Measurements from ENCODE around the gene LRIG1.

LRIG1 gene

DNA sequence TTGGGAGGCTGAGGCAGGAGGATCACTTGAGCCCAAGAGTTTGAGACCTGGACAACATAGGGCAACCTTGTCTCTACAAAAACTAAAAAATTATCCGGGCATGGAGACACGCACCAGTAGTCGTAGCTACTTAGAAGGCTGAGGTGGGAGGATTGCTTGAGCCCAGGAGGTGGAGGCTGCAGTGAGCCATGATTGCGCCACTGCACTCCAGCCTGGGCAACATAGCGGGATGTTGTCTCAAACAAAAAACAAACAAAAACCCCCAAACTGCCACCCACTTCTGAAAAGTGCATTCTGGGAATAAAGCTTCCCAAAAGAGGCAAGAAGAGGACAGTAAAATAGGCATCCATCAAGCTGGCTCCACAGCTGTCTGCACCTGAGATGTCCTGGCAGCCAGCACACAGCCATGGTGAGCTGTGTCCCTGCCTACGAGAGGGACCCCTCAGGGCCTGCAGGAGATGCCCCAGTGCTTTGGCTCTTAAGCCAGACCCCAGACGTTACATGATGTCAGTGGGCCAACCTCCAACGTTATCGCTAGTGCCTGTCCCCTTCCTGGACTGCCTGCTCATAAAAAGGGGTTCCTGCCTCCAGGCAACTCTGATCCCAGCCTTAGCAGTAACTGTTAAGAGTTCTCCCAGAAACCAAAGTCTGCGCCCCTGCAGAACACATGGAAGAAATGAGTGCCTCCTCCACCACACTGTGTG is 101.1 kb downstream of the LRIG1 start:
- DNase-seq: no peak

DNA sequence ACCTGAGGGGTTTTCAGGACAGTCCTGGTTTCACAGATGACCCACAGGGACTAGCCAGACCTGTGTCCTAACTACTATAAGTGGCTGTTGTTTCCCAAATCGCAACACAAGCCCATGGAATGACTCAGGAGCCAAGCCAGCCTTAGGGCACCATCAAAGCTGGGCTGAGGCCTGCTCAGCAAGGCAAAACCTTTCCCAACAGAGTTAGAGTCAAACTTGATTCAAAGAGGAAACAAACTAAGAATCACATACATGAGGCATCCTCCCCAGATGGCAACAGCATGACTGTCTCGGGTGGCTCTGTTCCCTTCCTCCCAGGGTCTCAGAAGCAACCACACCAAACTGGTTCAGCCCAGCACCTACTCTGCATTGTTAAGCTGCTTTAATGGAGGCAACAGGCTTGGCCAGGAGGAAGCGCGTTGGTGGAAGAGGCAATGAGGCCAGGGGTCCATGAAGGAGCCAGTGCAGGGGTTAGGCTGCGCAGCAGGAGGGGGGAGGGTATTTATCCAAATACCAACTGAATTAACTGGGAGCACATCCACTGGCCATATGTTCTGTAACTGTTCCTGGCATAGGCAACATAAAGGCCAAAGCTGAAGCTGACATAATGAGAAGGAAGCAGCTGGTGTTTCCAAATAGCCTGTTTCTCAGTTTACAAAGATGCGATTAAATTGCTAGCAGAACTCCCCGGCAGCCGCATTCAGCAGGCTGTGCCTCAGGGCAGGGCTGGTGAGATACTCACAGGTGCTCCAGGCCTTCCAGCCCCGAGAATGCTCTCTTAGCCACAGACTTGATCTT is 102.4 kb downstream of the LRIG1 start:
- no peak for DNase-seq

DNA sequence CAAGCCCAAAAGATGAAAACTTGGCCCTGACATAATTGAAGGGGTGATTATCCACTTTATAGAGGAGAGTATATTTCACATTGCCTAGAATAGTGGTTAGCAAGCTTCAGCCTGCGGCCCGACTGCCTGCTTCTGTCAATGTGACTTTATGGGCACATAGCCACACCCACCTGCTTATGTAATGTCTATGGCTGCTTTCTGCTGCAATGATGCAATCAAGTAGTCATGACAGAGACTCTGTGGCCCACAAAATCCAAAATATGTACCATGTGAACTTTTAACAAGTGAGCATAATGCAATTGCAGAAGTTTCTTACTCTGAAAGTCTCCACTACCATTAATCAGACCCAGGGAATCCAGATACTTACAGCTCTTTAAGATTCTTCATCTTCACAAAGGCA is 103.1 kb downstream of the LRIG1 start:
- no peak for DNase-seq

DNA sequence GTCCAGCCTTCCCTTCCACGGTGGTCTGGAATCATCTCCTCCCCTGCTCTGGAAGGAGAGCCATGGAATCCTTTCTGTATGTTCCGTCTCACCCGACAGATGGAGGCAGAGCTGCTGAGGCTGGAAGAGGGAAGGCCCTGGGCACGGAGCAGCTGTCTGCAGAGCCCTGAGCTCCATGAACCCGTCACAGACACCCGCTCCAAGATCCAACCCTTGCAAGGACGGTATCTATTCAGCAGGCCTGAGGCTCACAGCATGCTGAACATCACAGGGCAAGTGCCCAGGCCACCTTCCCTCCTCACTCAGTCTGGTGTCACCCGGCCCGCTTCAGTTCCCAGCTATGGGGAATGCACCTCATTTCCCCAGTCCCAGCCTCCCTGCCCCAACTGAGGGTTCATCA is 103.9 kb downstream of the LRIG1 start:
- no peak for DNase-seq

DNA sequence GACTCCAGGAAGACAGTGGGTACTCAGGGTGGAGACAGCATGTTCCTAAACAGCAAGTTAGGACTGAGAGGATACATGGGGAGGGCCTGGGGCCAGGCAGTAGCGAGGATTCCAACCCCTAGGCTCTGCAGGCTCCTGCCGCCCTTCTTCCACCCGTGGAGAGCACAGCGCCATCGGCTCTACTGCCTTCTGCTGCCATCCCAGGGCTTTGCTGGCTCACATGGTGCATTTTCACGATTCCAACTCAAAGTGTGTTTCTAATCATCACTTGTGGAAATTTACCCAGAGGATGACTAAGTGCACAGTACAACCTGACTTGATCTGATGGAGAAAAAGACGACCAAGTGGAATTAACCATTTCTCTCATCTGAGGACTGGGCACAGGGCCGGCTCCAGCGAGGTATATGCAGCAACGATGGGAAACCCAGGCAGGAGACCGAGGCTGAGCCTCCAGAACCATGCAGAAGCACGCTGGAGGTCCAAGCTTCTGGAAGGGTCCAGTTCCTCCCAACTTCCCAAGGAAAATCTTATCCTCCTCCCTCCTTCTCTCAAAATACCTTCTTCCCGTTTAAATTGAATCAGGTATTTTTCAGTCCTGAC is 104.6 kb downstream of the LRIG1 start:
- no peak for DNase-seq

DNA sequence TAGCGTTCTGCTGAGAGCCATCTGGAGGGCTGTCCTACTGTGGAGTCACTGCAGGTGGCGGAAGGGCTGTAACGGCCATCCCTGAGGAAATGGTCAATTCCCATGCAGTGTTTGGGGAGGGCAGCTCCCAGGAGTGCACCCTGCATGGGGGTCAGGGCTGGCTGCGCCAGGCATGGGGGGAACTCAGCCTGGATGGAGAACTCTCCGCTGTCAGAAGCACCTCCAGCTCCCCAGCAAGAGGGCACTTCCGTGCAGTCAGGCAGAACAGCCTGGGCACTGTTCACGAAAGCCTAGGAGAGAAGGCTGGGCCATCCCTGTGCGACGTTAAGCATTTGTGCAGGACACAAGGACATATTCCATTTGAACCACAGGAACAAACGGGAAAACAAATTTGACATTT is 105.2 kb downstream of the LRIG1 start:
- DNase-seq: no peak

DNA sequence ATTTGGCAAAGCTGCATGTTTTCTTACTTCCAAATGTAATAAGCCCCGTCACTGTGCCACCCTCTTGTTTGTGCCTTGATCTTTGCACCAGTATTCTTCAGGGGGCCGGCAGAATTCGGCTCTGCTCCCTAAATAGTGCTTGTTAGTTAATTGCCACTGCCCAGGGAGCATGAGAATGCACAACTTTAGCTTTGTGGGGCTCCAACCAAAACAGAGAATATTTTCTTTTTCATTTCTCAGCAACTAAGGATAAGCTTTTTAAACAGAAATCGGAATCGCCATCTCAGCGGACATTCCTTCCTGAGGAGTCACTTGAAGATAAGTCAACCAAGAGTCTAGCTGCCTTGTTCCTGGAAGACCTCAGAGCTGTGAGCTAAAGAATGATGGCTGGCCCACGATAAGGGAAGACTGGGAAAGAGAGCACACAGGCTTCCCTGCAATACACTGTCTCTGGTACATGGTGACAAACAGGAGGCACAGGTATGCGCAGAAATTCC is 106.0 kb downstream of the LRIG1 start:
- DNase-seq: no peak

DNA sequence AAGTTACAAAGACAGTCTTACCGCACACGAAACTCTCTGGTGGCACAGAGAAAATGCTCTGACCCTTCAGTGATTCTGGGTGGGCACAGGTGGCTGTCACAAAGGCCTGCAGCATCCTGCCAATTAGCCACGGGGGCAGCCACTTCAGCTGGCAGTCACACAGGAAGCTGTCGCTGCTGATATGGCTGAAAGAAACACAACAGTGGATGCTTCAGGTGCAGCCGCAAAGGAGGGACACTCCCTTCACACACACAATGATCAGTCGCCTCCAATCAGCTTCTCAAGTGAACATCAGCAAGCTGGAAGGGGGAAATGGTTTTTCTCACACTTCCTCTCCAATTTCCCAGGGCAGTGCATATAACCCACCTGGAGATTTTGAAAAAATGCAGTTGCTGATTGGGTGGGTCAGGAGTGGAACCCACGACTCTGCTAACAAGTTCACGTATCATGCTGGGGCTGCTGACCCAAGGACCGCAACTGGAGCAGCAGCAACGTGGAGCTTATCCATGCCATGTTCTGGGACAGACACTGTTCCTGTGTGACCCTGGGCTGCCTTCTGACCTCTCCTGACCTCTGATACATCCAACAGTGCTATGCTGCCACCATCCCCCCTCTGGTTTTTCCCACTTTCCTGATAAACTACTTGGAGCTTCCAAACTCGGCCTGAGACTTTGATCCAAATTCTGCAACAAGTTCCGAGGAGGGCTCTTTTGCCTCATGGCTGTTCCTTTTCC is 106.6 kb downstream of the LRIG1 start:
- DNase-seq: peak in 2 of 4 experiments; percentile 26 to 29

DNA sequence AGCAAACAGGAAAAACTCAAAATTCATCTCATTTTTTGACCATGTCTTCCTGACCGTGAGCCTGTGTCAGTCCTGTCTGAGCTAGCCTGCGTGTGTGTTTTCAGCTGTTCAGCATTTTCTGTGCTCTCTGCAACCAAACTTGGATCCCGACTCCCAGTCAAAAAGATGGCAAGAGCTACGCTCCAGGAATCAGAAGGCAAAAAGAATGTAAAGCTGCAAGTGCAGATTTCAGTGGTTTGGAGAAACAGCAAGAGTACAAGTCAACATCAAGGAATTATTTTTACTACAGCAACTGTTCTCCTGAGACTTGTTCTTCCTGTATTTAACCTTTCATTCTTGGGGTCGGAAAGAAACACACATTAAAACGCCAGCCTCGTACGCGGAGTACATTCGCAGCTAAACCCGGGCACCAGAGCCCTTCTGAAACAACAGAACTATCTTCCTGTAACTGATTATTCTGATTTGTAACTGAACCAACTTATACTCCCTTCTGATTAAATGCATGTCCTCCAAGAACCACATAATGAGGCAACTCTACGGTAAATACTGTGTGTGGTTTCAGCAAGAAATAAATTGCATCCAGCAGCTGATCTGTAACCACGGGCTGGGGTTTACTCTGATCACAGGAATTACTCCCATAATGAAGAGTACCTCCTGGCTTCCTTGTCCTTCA is 107.4 kb downstream of the LRIG1 start:
- DNase-seq: no peak

DNA sequence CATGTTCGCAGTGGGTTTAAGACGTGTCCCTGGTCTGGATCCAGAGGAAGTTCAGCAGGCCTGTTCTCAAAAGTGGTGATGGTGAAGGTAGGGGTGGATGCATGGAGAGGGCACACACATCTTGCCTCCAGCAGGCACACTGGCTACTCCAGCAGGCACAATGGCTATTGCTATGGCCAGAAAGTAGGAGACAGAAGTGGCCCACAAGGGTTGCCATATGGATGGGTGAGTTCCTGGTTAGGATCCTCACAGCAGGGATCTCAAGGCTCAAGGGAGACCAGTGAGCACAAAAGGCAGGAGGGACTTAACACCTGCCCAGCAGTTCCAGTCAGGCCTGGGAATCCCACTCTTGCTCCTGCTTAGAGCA is 107.9 kb downstream of the LRIG1 start:
- DNase-seq: no peak

DNA sequence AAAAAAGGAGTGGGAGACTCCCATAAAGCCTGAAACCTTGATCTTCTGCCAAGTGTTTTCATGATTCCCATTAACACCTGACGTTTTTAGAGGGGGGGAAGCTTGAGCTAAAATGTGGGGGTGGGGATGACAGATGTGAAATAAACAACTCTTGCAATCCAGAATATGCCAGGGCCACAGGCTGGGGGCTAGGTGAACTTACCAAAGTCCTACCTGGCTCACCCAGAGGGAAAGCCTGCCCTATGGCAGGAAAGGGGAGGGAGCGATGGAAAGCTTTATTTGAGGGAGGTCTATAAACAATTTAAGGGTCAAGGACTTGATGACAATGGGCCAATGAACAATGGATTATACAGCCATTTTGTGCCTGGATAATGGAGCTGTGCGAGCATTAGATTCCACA is 108.3 kb downstream of the LRIG1 start:
- DNase-seq: no peak

DNA sequence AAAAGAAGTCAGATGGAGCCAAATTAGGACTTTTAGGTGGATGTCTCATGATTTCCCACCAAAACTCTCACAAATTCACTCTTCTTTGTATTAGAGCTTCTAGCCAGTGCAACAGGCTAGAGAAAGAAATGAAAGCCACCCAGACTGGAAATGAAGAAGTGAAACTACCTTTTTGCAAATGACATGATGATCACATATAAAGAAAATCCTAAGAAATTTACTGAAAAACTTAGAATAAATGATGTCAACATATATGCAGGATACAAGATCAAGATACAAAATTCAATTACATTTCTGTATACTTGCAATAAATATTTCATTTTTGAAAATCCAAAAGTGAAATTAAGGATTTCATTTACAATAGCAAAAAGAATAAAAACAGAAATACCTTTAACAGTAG is 110.8 kb downstream of the LRIG1 start:
- no peak for DNase-seq

DNA sequence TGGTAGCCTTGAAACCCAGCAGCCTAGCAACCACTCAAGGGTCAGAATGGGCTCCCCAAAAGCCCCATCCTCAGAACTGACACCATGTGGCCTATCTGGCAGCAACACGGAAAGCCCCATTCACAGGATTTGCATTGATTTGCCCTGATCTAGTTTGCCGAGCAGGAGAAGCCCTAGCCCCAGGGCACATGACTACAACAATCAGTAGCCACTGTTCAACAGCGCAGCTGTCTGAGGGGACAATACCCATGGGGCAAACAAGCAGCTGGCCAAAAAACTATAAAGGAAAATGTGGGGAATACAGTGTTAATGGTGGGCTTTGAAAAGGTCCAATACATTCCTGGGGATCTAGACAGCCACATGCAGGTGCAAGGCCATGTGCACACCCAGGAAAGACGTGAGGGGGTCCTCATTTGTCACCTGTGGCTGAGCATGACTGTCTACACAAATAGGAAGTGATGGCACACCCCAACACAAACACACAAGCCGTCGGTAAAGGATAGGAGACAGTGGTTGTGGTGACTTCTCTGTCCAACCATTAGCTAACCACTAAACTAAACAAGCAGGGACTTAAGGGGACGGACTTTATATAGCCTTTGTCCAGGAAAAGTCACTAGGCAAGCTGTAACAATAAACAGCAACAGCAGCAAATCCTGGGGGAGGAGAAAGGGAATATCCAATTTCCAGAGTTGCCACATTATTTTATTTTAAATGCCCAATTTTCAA is 113.7 kb downstream of the LRIG1 start:
- DNase-seq: no peak

DNA sequence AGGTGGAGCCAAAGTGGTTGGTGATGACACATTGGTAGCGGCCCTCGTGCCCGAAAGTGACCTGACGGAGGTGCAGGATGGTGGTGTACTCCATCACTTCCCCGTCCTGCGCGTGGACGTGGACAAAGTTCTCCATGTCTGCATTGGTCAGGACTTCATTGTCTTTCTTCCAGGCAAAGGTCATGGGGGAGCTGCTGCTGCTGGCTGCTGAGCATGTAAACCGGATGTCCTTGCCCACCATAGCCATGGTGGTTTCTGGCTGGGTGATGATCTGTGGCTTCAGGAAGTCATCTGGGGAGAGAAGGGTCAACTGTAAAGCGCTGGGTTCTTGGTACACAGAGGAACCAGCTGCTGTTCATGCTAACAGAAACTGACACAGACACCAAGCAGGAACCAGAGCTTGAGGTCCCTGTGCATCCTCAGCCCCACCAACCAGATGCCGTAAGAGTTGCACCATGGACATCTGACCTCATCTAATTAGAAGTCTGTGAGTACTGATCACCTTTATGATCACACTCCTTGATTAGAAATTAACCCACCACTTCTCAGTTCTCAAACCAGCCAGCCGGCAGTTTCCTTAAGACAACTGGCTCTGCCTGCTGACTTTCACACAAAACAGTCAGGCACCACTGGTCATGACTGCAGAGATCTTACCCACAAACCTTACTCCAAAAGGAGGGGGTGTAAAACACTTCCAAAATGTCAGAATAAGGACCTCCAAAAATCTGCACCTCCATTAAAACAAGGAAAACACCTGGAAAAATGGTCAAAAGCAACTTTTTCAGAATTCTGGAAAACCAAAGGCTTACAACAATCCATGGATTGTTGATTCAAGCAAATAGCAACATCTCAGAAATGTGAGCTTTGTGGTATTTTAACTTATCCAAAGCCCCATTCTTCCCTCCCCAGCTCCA is 114.6 kb downstream of the LRIG1 start:
- no peak for DNase-seq

DNA sequence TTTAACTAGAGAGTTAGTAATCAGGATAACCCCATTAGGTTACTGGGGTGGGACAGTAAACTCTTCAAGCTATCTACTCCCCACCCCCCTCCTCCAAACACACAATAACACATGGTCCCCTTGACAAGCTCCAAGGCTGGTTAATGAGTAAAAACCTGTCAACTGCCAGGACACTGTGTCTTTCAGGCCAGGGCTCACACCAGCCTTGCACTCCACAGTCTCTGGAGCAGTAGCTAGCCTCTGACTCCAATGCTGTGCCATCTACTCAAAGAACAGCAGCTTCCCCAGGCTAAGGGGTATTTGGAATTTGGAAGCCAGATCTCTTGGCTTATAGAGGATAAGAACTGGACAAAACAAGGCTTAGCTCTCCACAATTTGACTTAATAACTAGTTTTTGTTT is 115.8 kb downstream of the LRIG1 start:
- no peak for DNase-seq

DNA sequence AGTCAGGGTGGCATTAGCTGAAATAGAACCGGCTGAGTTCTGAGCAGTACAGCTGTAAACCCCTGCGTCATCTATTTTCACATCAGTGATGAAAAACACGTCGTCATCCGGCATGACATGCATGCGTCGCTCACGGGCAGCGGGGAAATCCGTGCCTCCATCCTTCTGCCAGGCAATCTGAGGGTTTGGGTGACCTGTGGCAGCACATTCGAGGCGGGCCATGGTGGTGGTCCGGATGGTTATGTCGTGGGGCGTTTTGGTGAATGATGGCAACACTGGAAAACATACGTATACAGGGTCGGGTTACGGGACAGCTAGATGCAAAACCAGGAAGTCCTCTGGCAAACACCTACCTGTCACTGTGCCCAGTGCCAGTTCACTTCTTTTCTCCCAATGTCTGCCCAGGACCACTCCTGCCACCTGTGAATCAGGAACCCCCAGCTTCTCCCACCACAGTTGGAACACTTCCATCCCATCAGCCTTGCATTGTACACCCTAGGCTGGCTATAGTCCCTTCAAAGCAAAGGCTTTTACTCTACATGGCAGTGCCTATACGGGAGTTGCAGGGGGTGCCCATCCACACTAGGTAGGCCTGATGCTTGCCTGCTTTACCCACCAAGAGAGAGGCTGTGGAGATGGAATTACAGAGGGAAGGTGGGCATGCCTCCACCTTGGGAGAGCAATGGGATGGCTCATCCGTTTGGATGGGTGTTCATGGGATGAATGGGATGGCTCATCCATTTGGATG is 116.7 kb downstream of the LRIG1 start:
- DNase-seq: no peak

DNA sequence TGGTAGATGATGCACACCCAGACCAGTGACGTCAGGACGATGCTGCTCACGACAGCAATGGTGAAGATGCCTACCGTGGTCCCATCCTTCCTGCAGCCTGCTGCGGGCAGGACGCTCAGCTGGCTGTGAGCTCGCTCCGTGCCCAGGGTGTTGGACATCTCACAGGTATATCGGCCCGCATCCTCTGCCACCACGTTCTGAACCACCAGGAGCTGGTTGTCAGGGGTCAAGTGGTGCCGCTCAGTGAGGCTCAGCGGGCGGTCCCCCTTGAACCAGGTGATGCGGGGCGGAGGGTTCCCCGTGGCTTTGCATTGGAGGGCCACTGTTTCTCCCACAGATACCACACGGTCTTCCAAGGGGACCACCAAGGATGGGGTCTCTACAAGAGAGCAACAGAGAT is 117.8 kb downstream of the LRIG1 start:
- DNase-seq: no peak

DNA sequence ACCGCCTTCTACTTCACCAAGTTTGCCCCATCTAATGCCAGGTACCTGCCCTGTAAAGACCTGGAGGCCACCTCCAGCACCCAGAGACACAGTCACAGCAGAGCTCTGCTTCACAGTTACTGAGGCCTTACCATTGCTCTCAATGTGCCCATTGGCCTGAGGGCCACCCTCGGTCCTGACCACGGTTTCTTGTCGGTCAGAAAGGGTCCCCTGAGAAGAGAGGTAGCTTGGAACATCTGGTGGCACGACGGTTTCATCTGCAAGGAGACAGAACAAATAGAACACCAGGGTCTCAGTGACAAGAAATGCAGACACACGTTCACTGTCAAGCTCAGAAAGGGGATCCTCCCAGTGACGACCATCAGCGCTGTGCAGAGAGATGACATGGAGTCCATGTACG is 118.7 kb downstream of the LRIG1 start:
- DNase-seq: no peak

DNA sequence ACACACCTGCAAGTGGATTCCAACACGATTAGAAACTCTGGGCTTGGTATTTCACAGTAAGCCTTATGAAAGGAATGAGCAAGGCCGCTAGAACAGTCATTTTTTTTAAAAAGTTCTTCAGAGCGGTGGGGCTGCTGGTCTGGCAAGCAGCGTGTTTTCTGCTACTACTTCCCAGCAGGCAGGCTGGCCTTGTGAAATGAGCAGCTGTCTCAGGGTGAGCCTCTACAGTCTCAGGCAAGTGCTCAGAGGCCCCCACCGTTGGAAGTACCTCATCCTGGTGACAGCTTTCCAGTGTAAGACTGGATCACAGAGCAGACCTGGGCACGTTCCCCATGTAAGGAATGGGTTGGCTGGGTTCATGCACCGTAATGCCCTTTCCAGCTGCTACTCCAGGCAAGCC is 119.2 kb downstream of the LRIG1 start:
- DNase-seq: no peak
